HCT116 (cell line): ENCODE measurements around the gene DNASE1L3. TPM values are rescaled to one million over a fixed set of nuclear protein-coding genes. Genes with fewer than 3 reads are reported as not detected.

Source experiments
- ATAC-seq: fragments of 200-7000 bp; cut with Tn5 transposase; 2 replicates; pipeline ENCODE4 v1.9.1; 2020; ENCODE audit warnings: mild to moderate bottlenecking, moderate library complexity
- BruUV-seq: library from RNA; stranded (reverse); fragments of 400-500 nt; replicated peaks from 2 replicates; lab custom pipeline; 2021; lab: Mats Ljungman, UMichigan
- CTCF ChIA-PET: fragments of 300-600 bp; sonication (Branson Sonifier 250); formaldehyde crosslinking; loops from one replicate; lab custom pipeline; 2021; ENCODE audit warnings: antibody characterized with exemption; lab: Charles Lee
- POLR2A ChIA-PET: fragments of 300-600, 350-600 bp; sonication (Branson Sonifier 250); formaldehyde crosslinking; loops from one replicate; lab custom pipeline; 2021; ENCODE audit warnings: antibody characterized with exemption; lab: Charles Lee
- RAD21 ChIA-PET, 2 experiments: fragments of 300-600 bp; sonication (Branson Sonifier 250); formaldehyde crosslinking; loops; one replicate each; lab custom pipeline; 2023; ENCODE audit warnings: low total read pairs in 2 of 2; ENCODE audit not compliant: uncharacterized antibody in 2 of 2, unreplicated experiment in 2 of 2, low non-redundant PET in 1 of 2; lab: Charles Lee
- DNase-seq: peaks from one replicate; pipeline ENCODE4 v3.0.0-alpha.2; 2010; ENCODE audit warnings: low read depth, low spot score
- H2AFZ ChIP-seq: fragments of 200-600 bp; shearing (Covaris generic), sonication (generic); 2 replicates; pipeline ENCODE4 v1.6.1; 2017; ENCODE audit warnings: low read depth, mixed run types, mixed read lengths, antibody characterized with exemption, low read length; ENCODE audit not compliant: poor library complexity, severe bottlenecking
- H3K27ac ChIP-seq: 2 replicates; pipeline ENCODE4 v1.5.1; 2012; ENCODE audit warnings: low read depth, low read length
- H3K27me3 ChIP-seq: fragments of 200-600 bp; sonication (generic); 2 replicates; pipeline ENCODE4 v1.6.1; 2016; ENCODE audit warnings: mixed run types, low read length, mixed read lengths; ENCODE audit not compliant: insufficient read depth
- H3K36me3 ChIP-seq, 2 experiments: fragments of 200-500 bp in 1 of 2; fragments of 200-600 bp in 1 of 2; sonication (Bioruptor generic) in 1 of 2; sonication (generic) in 1 of 2; 2 replicates each; pipeline versions ENCODE4 v1.5.1 to v1.6.1; 2014 to 2016; ENCODE audit warnings: low read length in 2 of 2, inconsistent platforms in 1 of 2, mixed read lengths in 1 of 2, mixed run types in 1 of 2; ENCODE audit not compliant: insufficient read depth in 2 of 2, control insufficient read depth in 1 of 2
- H3K4me1 ChIP-seq, 2 experiments: fragments of 200-600 bp in 1 of 2; sonication (generic) in 1 of 2; 2 replicates each; pipeline versions ENCODE4 v1.5.1 to v1.6.1; 2012 to 2017; ENCODE audit warnings: low read length in 2 of 2, inconsistent platforms in 1 of 2, mild to moderate bottlenecking in 1 of 2, mixed read lengths in 1 of 2, mixed run types in 1 of 2, moderate library complexity in 1 of 2; ENCODE audit not compliant: insufficient read depth in 2 of 2, control insufficient read depth in 1 of 2
- H3K4me2 ChIP-seq: fragments of 200-600 bp; sonication (generic); 2 replicates; pipeline ENCODE4 v1.6.1; 2017; ENCODE audit warnings: mixed run types, low read length, mixed read lengths
- H3K4me3 ChIP-seq, 2 experiments: fragments of 200-600 bp in 1 of 2; sonication (generic) in 1 of 2; replicated peaks in 1 of 2; 2 replicates each; pipeline ENCODE4 v1.5.1; 2011 to 2016; ENCODE audit warnings: low read length in 2 of 2, control low read depth in 1 of 2, low read depth in 1 of 2, mild to moderate bottlenecking in 1 of 2, mixed read lengths in 1 of 2, mixed run types in 1 of 2
- H3K79me2 ChIP-seq: fragments of 200-600 bp; sonication (generic); 2 replicates; pipeline ENCODE4 v1.6.1; 2017; ENCODE audit warnings: mild to moderate bottlenecking, mixed run types, low read length, moderate library complexity, mixed read lengths; ENCODE audit not compliant: insufficient read depth
- H3K9ac ChIP-seq: fragments of 200-600 bp; sonication (generic); 2 replicates; pipeline ENCODE4 v1.6.1; 2016; ENCODE audit warnings: low read length, mixed read lengths
- H3K9me2 ChIP-seq: fragments of 200-600 bp; sonication (generic), shearing (Covaris generic); 2 replicates; pipeline ENCODE4 v1.6.1; 2017; ENCODE audit warnings: mixed run types, mild to moderate bottlenecking, moderate library complexity; ENCODE audit not compliant: insufficient read depth
- H3K9me3 ChIP-seq, 2 experiments: fragments of 200-500 bp in 1 of 2; fragments of 200-600 bp in 1 of 2; sonication (Bioruptor generic) in 1 of 2; sonication (generic) in 1 of 2; 2 replicates each; pipeline ENCODE4 v1.6.1; 2014 to 2017; ENCODE audit warnings: low read length in 2 of 2, mixed read lengths in 2 of 2, inconsistent platforms in 1 of 2, low read depth in 1 of 2, mild to moderate bottlenecking in 1 of 2, mixed run types in 1 of 2, moderate library complexity in 1 of 2; ENCODE audit not compliant: control insufficient read depth in 1 of 2, insufficient read depth in 1 of 2
- H4K20me1 ChIP-seq: fragments of 200-600 bp; sonication (generic), shearing (Covaris generic); 2 replicates; pipeline ENCODE4 v1.6.1; 2017; ENCODE audit warnings: mixed run types, mild to moderate bottlenecking, moderate library complexity; ENCODE audit not compliant: insufficient read depth
- CBX3 ChIP-seq: IDR thresholded peaks from 2 replicates; pipeline ENCODE4 v1.6.1; 2012; ENCODE audit warnings: low read depth
- CTCF ChIP-seq, 3 experiments: fragments of 200-600 bp in 1 of 3; sonication (generic) in 1 of 3; IDR thresholded peaks in 2 of 3; conservative IDR thresholded peaks in 1 of 3; 2 replicates each; pipeline ENCODE4 v1.5.1; 2012 to 2017; ENCODE audit warnings: low read depth in 2 of 3, low read length in 2 of 3, antibody characterized with exemption in 1 of 3, borderline replicate concordance in 1 of 3, control low read depth in 1 of 3, mild to moderate bottlenecking in 1 of 3, mixed read lengths in 1 of 3, mixed run types in 1 of 3, moderate library complexity in 1 of 3; ENCODE audit not compliant: insufficient read depth in 1 of 3
- EGR1 ChIP-seq: IDR thresholded peaks from 2 replicates; pipeline ENCODE4 v1.6.1; 2012; ENCODE audit warnings: low read depth
- ELF1 ChIP-seq: IDR thresholded peaks from 2 replicates; pipeline ENCODE4 v1.6.1; 2012; ENCODE audit warnings: low read depth, borderline replicate concordance
- EZH2 ChIP-seq: fragments of 200-600 bp; sonication (generic); IDR thresholded peaks from 2 replicates; pipeline ENCODE4 v1.6.1; 2017; ENCODE audit warnings: antibody characterized with exemption, mixed run types
- EZH2phosphoT487 ChIP-seq: fragments of 200-600 bp; IDR thresholded peaks from 2 replicates; pipeline ENCODE4 v1.6.1; 2018; ENCODE audit warnings: antibody characterized with exemption, borderline replicate concordance
- POLR2AphosphoS5 ChIP-seq: IDR thresholded peaks from 2 replicates; pipeline ENCODE4 v1.6.1; 2011; ENCODE audit warnings: mild to moderate bottlenecking, low read depth, low read length, moderate library complexity
- REST ChIP-seq: IDR thresholded peaks from 2 replicates; pipeline ENCODE4 v1.6.1; 2012; ENCODE audit warnings: low read depth
- SIN3A ChIP-seq: IDR thresholded peaks from 2 replicates; pipeline ENCODE4 v1.6.1; 2012; ENCODE audit warnings: low read depth
- SP1 ChIP-seq: IDR thresholded peaks from 2 replicates; pipeline ENCODE4 v1.6.1; 2012; ENCODE audit warnings: low read depth
- SRF ChIP-seq: IDR thresholded peaks from 2 replicates; pipeline ENCODE4 v1.6.1; 2012; ENCODE audit warnings: low read depth
- YY1 ChIP-seq: IDR thresholded peaks from 2 replicates; pipeline ENCODE4 v1.6.1; 2011; ENCODE audit warnings: low read length, low read depth, moderate library complexity, mild to moderate bottlenecking; ENCODE audit not compliant: insufficient replicate concordance; ENCODE audit errors: extremely low read depth
- ZFX ChIP-seq: fragments of 450-650 bp; IDR thresholded peaks from 2 replicates; pipeline ENCODE4 v1.6.1; 2017
- intact Hi-C: fragments of 100-400 bp; cut with micrococcal nuclease; formaldehyde crosslinking; loops from 2 replicates; pipeline ENCODE4 v1.10.0; 2022
- total RNA-seq: library from RNA; stranded (reverse); gene quantifications from one replicate; pipeline ENCODE4 v1.2.1, GENCODE V29; 2021; ENCODE audit not compliant: unreplicated experiment
- TF ChIP-seq, protein P1 (sequence below): IDR thresholded peaks from 2 replicates; pipeline ENCODE4 v1.6.1; 2012

Gene DNASE1L3
- total RNA-seq, 1 experiment from 2014 or later = not detected

DNA sequence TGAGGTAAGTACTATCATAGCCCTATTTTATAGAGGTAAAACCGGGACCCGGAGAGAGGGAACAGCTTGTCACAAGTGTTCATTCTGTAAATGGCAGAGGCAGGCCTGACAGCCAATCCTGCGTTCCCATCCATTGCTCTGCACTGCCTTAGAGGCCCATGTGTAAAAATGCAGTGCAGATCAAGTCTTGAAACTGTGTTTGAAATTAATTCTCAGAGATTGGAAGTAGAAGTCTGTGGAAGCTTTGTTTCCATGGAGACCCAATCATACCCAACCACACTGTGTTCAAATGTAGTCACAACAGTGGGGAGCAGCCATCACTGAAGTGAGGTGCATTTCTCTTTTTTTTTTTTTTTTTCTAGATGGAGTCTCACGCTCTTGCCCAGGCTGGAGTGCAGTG, 13.1 kb upstream of the DNASE1L3 start:
- H3K9me2 ChIP-seq = no peaks in the 10 kb centered on the region
- ChIA-PET POLR2A (no interaction called here), RAD21 (no interaction called here), CTCF (no interaction called here)
- ATAC-seq (no peak), DNase-seq (no peak)
- no TSS peak for BruUV-seq
- no peak overlapping the region for H3K4me2 ChIP-seq
- H3K27me3 ChIP-seq = no peaks in the 10 kb centered on the region
- H4K20me1 ChIP-seq = no peaks in the 10 kb centered on the region
- TF ChIP-seq, protein P1, sequence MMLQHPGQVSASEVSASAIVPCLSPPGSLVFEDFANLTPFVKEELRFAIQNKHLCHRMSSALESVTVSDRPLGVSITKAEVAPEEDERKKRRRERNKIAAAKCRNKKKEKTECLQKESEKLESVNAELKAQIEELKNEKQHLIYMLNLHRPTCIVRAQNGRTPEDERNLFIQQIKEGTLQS = no peak
- TF ChIP-seq SIN3A (no peak), CTCF (IDR thresholded peaks at IDR 0.05 in 2 of 3, conservative IDR thresholded peaks at IDR 0.05 in 1 of 3; ENCODE audit: borderline replicate concordance in 1 of 3, insufficient read depth in 1 of 3, low read depth in 2 of 3, low read length in 2 of 3) (no peak), EZH2 (no peak), REST (no peak), SRF (no peak), YY1 (no peak), EZH2phosphoT487 (no peak), SP1 (no peak), ZFX (no peak), EGR1 (no peak), POLR2AphosphoS5 (no peak), ELF1 (no peak), CBX3 (no peak)
- H3K4me3 ChIP-seq = no peak overlapping the region
- no peaks in the 10 kb centered on the region for H3K79me2 ChIP-seq
- intact Hi-C loops = no loop called here
- H2AFZ ChIP-seq = no peak overlapping the region
- H3K4me1 ChIP-seq = peaks cover 0 to 11% of the 10 kb centered on the region in 2 experiments; a peak in 2 of 4 replicates
- no peak overlapping the region for H3K9ac ChIP-seq
- no peak overlapping the region for H3K27ac ChIP-seq
- no peaks in the 10 kb centered on the region for H3K9me3 ChIP-seq
- no peaks in the 10 kb centered on the region for H3K36me3 ChIP-seq
